HK-2 (cell line): ENCODE results near the gene ADAMTSL2.

Experiments
- DNase-seq: peaks from one replicate; pipeline ENCODE4 v3.0.0-alpha.2; 2018; ENCODE audit not compliant: unreplicated experiment

ADAMTSL2 gene

GRCh38 chr9:133606708-133607025 lies 72.2 kb downstream of the ADAMTSL2 start:
- DNase-seq = no peak

DNA sequence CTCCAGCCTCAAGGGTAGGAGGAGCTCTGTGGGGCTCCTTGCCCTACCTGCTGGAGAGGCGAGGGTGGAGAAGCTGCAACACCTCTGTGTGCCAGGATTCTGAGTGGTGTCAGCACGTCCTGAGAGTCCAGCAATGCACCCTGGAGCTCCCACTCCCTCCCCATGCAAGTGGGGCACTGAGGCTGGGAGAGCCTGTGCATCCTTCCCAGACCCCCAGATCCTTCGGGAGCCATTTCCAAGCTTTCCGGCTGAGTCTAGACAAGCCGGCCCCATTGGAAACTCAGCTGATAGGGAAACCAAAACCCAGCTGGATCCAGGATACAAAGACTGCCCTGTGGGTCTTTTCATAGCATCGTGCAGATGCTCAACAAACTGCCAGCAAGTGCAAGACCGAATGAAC lies 72.9 kb downstream of the ADAMTSL2 start:
- no peak for DNase-seq

- DNase-seq = no peak
Measured at GRCh38 chr9:133607976-133608375, 73.5 kb downstream of the ADAMTSL2 start.

DNA sequence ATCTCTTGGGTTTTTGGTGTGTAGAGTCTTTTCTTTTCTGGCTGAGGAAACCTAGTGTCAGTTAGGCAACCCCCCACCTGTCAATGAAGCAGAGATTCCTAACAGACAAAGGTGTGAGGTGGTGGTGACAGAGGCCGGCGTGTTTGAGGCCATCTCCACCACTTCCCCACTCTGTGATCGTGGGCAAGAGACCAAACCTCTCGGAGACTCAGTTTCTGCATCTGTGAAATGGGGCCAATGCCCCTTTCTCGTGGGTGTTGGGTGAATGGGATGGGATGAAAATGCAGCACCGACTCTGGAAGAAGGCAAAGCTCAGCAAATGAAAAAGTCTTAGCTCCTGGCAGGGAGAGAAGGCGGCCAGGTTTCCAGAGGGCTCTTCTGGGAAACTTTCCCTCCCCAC lies 73.9 kb downstream of the ADAMTSL2 start:
- DNase-seq = no peak

DNA sequence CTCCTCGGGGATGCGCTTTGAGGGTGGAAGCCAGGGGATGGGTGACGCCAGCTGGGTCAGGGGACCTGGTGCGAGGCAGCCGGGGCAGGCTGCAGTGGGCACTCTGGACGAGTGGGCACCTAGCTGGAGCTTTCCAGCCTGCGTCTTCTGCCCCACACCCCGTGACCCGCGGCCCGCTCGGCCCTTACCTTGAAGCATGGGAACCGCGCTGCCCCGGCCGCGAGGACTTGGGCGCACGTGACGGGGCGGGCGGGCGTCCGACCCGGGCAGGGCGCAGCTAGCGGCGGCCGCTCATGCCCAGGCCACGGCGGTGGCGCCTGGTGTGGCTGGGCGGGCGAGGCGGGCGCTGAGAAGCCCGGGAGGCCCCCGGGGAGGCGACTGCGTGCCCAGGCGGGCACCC lies 74.4 kb downstream of the ADAMTSL2 start:
- DNase-seq = no peak

GRCh38 chr9:133609311-133610098 lies 75.0 kb downstream of the ADAMTSL2 start, which contains the start of gene FAM163B:
Gene FAM163B (minus strand): TSS chr9:133609389. CDS start chr9:133580223, 29,166 bp downstream.
- DNase-seq = no peak

DNA sequence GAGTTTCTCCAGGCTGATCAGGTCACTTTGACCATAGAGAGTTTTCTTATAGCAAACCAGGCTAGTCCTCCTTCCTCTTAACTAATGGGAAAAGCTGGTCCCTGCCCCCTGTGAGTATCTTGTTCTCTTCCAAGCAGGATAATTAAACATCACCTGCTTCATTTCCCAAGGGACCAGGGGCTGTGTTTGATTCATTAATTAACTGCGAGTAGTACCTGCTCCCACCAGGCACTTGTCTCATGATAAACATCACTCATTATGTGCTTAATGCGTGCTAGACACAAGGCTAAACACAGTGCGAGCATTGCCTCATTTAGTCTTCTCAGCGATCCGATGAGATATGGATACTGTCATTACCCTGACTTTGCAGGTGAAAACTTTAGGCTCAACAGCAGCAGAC lies 76.3 kb downstream of the ADAMTSL2 start:
- no peak for DNase-seq

DNA sequence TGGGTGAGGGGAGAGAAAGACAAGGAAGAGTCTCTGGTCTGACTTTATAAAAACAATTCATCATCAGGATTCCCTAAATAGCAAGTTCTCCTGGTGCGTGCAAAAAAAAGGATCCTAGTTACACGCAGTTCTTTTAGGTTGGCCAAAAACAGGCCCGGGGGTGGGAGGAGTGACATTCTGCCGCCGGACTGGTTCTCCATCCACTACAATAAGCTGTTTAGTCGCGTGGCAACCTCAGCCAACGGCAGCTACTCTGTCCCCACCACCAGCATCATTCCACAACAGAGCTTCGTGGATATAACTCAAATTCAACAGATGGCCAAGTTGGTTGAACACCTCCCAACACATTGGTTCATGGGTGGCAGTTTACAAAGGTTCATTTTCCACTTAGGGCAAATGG lies 77.5 kb downstream of the ADAMTSL2 start:
- no peak for DNase-seq

DNA sequence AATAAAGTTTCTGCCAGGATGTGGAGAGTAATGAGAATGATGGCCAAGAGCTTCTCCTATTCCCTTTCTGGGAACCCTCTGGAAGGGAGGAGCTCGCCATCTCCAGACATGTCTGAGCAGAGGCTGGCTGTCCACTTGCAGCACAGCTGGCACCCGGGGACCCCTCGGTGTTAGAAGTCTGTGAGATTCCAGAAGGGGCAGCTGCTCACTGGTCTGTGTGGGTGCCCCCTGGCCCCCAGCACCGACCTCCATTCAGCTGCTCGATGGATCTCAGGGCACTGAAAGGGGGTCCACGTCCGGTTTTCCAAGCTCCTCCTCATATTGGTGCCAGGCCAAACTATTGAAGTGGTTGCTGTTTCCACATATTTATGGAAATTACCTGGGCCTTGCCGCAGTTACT lies 78.3 kb downstream of the ADAMTSL2 start:
- DNase-seq = no peak

- DNase-seq = no peak
Measured at GRCh38 chr9:133613432-133613831, 78.9 kb downstream of the ADAMTSL2 start.

DNA sequence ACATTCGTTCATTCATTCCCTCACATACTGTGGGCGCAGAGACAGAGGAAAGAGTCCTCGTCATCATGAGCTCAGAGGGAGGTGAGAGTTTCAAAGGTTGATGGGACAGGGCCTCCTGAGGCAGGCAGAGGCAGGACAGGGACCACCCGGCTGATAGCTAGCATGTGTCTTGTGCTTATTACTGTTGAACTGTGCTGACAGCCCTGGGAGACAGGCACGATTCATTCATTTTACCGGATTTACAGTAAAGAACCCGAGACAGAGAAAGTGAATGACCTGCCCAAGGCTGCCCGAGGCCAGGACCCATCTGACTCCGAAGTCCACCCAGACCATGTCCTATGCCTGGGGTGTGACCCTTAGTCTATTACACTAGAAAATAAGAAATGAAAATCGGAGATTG lies 79.6 kb downstream of the ADAMTSL2 start:
- no peak for DNase-seq

GRCh38 chr9:133614678-133615077 lies 80.2 kb downstream of the ADAMTSL2 start:
- DNase-seq = no peak

- DNase-seq = no peak
Measured at GRCh38 chr9:133615186-133615585, 80.7 kb downstream of the ADAMTSL2 start.

DNA sequence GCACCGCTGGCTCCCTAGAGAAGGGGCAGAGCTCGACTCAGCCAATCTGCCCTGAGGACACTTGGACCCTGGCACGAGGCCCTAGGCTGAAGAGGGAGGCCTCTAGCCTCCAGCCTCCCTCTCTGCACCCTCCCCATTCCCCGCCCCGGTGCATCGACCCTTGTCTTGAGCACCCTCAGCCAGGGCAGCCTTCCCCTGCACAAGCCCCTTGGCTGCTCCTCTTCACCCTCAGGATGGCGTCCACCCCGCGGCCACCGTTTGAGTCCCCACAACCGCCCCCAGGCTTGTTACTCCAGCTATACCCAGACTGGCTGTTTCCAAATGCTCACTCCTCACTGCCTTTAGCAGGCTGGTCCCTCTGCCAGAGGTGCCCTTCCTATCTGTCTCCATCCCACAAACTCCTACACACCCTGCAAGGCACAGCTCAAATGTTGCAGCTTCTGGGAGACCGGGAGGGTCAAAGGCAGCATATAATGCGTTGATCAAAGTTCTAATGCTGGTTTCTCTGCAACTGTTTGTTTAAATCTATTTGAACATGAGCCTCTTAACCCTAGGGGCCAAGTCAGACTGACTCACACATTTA lies 81.2 kb downstream of the ADAMTSL2 start:
- no peak for DNase-seq

DNA sequence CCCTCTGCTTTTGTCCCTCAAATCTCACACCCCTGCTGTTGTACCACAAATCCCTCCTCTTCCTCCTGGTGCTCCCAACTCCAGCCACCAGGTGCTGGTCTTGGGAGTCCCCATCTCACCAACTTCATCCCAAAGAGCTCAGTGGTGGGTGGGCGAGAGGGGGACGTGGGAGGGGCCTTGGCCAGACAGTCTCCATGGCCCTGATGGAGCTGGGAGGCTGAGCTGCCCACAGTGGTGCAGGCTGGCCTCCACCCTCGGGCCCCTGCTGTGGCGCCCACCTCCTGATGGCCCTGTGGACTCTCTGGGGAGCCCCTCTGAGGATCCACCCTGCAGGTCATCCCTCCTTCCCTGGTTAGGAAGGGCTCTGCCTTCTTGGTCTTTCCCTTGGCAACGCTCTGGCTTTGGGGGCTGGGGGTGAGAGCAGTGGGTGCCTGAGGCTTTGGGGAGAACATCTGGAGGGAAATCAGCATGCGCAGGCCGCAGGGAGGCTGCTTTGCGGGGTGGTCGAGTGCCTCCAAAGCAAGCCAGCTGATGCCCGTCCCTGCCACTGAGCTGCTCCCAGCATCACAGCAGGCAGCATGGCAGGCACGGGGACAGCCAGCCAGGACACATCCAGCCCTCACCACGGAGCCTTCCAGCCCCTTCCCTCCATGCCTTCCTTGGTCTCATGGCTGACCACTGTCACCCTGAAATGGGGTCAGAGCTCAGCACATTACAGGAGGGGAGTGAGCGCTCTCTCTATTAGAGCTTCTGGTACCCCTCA lies 82.3 kb downstream of the ADAMTSL2 start:
- no peak for DNase-seq

GRCh38 chr9:133618726-133619125 lies 84.2 kb downstream of the ADAMTSL2 start:
- peak; percentile 7 for DNase-seq

DNA sequence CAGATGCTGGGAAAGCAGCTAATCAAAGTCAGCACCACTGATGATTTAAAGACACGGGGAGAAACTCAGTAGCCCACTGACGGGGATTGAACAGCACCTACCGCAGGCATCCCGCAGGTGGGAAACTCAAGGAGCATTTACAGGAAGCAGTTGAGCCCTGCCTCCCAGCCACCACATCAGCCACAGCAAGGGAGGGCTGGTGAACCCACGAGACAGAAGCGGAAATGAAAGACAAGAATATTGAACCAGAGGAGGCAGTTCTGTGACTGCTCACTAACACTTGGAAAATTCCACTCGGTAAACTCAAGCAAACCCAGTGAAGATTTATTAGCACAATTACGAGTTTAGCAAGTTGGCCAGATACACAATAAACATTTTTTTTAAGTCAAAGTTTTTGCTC lies 85.3 kb downstream of the ADAMTSL2 start:
- DNase-seq = no peak

- no peak for DNase-seq
Measured at GRCh38 chr9:133621725-133622267, 87.3 kb downstream of the ADAMTSL2 start.

DNA sequence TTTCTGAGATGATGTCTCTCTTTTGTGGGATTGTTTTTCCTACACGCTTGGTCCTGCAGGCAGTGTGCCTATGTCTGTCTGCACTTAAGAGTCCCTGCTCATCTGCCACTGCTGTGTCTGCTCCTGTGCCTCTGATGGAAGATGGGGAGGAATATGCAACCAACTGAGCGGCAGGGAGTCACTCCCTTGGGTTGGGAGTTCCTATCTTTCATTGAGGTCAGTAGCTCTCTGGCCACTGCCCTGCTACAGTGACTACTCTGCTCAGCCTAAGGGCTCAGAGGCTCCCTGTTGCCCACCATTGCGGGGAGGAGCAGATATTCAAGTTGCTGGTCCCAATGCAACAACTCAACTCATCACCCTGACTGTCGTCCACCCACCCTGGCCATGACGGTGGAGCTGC lies 88.1 kb downstream of the ADAMTSL2 start:
- DNase-seq = no peak
